Measurements from ENCODE around the gene DDX17. TPM values are rescaled to one million over a fixed set of nuclear protein-coding genes. Genes with fewer than 3 reads are reported as not detected.

The DDX17 gene
- total and polyA plus RNA-seq, 5 donors = 134 to 253 (median 237) TPM

DNA sequence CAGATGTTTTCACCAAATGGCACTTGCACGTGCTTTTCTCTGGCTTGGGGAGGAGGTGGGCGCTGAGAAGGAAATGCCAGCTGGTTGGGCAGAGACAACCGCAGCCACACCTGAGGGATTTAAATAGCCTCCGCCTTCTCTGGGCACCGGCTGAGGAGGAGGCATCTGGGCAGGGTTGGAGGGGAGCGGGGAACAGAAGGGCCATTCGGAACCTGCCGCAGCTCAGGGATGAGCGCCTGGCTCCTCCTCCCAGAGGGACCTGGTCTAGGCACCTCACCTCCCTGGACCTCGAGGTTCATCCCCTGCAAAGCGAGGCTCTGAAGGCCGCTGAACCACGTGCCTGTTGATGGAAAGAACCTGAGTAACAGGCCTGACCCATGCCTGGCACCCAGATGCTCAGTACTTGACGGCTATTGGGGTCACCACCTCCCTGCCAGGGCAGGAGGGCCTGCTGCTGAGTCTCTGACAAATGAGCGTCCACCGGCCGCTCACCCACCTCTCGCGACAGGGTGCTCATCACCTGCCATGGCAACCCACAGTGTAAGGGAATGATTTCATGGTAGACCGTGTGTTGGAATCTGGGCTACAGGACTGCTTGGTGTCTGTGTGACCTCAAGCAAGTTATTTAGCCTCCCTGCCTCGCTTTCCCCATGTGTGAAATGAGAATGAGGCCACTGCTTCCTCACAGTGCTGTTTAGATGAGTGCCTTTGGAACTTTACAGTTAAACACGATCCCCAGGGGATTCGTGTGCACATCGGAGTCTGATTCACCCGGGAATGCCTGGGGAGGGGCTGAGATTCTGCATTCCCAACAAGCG, 40.2 kb downstream of the DDX17 start:
- Histone ChIP-seq H3K27ac (ENCODE audit: low read length) (no peak overlapping the region), H3K4me1 (ENCODE audit: control insufficient read depth, insufficient read depth, low read length) (peaks cover 2% of the 10 kb centered on the region), H3K27me3 (ENCODE audit: control insufficient read depth, insufficient read depth) (no peaks in the 10 kb centered on the region), H3K9me3 (ENCODE audit: control insufficient read depth, low read length) (no peaks in the 10 kb centered on the region), H3K4me3 (ENCODE audit: low read length) (no peak overlapping the region)
- peak in 2 of 3 donors; percentile 35 to 41 for DNase-seq
- no peak for ATAC-seq
- WGBS = 81% methylated on average over 26 of the region's 26 CpGs
- intact Hi-C loops (cut with DNase I) = loop anchor here in 1 of 4 donors (10.0 kb wide), 1 partner anchor 51 kb away; no protein-coding TSS in a partner anchor

DNA sequence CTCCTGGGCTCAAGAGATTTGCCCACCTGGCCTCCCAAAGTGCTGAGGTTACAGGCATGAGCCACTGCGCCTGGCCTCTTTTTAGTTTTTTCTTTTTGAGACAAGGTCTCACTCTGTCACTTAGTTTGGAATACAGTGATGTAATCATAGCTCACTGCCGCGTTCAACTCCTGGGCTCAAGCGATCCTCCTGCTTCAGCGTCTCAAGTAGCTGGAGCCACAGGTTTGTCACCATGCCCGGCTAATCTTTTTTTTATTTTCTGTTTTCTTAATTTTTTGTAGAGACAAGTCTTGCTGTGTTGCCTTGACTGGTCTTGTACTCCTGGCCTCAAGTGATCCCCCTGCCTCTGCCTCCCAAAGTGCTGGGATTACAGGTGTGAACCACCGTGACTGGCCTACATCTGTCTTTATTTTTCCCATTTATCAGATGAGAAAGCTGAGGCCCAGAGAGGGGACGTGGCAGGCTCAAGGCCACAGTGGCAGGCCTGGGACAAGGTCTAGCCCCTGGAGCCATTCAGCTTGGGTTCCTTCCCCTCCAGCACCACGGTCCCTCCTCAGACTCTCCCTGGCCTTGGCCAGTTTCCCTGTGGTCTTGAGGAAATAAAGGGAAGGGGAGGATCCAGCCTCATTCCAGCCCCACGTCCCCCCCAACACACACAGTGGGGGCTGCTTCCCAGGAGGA, 41.0 kb downstream of the DDX17 start:
- ATAC-seq (no peak), DNase-seq (peak in 1 of 3 donors; percentile 7)
- no peak overlapping the region for H3K4me3 ChIP-seq (ENCODE audit: low read length)
- H3K27me3 ChIP-seq (ENCODE audit: control insufficient read depth, insufficient read depth) = no peaks in the 10 kb centered on the region
- H3K9me3 ChIP-seq (ENCODE audit: control insufficient read depth, low read length) = no peaks in the 10 kb centered on the region
- 85% methylated on average over 10 of the region's 10 CpGs for WGBS
- intact Hi-C loops (cut with DNase I) = loop anchor here in 1 of 4 donors (10.0 kb wide), 1 partner anchor 50 kb away; no protein-coding TSS in a partner anchor
- no peak overlapping the region for H3K27ac ChIP-seq (ENCODE audit: low read length)
- peaks cover 2% of the 10 kb centered on the region for H3K4me1 ChIP-seq (ENCODE audit: control insufficient read depth, insufficient read depth, low read length)

DNA sequence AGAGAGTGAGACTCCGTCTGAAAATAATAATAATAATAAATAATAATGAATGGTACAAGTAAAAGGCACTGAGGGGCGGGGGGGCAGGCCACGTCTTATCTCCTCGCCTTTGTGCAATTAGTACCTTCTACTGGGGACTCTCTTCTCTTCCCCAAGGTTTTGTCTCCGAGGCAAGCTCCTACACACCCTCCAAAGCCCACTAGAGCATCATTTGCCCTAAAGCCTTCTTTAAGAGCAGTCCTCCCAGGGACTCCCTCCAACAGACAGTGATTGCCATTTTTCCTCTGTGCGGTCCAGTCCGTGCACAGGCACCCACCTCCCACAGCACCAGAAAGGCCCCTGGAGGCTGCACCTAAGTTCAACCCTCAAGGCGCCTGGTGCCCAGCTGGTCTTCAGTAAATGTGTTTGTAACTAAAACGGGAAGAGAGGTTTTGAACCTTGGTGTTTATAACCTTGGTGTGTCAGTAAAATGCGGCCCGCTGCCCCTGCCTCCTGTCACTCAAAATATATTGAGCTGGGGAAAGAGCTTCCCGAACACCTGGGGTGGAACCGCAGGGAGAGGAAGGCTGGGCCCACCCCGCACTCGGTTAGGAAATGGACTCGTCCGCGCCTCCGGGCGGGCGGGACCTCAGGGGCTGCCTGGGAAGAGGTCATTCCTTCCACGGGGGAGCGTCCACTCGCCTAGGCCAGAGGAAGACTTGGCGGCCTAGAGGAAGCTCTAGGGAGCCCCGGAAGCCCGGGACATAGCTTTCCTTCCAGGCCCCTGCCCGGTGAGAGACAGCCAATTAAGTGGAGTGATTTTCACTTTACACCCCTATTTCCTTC, 42.9 kb downstream of the DDX17 start:
- intact Hi-C loops (cut with DNase I) = loop anchor here in 1 of 4 donors (10.0 kb wide), 1 partner anchor 48 kb away; no protein-coding TSS in a partner anchor
- no peak overlapping the region for H3K4me3 ChIP-seq (ENCODE audit: low read length)
- ATAC-seq (peak; percentile 52 to 61), DNase-seq (peak; percentile 69 to 89 (median 79))
- H3K27ac ChIP-seq (ENCODE audit: low read length) = no peak overlapping the region
- peaks cover 2% of the 10 kb centered on the region for H3K4me1 ChIP-seq (ENCODE audit: control insufficient read depth, insufficient read depth, low read length)
- no peaks in the 10 kb centered on the region for H3K27me3 ChIP-seq (ENCODE audit: control insufficient read depth, insufficient read depth)
- no peaks in the 10 kb centered on the region for H3K9me3 ChIP-seq (ENCODE audit: control insufficient read depth, low read length)
- 34% methylated on average over 28 of the region's 28 CpGs for WGBS

DNA sequence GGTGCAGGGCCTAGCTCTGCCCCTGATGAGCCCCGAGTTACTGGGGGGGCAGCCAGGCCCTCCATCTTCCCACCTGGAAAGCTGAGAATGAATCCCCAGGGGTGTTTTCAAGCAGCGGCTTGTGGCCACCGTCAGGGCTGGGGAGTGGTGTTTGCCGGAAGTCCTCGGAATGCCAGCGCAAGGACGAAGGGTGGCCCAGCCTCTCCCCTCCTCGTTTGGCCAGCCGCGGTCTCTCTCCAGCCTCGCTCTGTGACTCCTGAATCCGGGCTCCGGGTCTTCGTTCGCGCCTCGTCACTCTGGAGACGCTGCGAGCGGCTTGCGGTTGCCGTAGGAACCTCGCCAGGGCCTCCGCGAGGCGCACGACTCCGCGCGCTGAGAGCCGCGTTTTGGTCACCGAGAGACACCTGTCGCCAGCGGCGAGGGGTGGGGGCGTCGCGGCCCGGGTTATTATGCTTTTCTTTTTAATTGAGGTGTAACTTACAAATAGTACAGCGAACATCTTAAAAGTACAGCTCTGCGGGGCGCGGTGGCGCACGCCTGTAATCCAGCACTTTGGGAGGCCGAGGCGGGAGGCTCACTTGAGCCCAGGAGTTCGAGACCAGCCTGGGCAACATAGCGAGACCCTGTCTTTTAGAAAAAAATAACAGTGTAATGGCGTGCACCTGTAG, 44.6 kb downstream of the DDX17 start:
- WGBS = 14% methylated on average over 51 of the region's 51 CpGs
- no peak overlapping the region for H3K4me3 ChIP-seq (ENCODE audit: low read length)
- peak; percentile 86 to 93 (median 93) for DNase-seq
- peaks cover 2% of the 10 kb centered on the region for H3K4me1 ChIP-seq (ENCODE audit: control insufficient read depth, insufficient read depth, low read length)
- peak; percentile 73 to 76 for ATAC-seq
- no peaks in the 10 kb centered on the region for H3K27me3 ChIP-seq (ENCODE audit: control insufficient read depth, insufficient read depth)
- intact Hi-C loops (cut with DNase I) = loop anchor here in 1 of 4 donors (10.0 kb wide), 1 partner anchor 47 kb away; no protein-coding TSS in a partner anchor
- no peaks in the 10 kb centered on the region for H3K9me3 ChIP-seq (ENCODE audit: control insufficient read depth, low read length)
- H3K27ac ChIP-seq (ENCODE audit: low read length) = no peak overlapping the region

DNA sequence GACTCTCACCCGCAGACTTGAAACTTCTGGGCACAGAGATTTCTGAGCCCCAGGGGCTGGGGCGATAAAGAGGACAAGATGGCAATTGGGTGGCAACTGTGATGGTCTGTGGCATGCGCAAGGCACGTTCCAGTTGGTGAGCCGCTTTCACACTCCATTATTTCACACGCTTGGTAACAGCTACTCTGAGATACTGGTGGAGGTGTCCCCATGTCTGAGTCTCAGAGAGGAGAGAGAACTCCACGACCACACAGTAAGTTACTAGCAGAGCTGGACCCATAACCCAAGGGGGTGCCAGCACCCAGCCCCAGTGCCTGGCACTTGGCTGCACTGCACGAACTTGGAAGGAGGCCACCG, 45.1 kb downstream of the DDX17 start:
- WGBS = 40% methylated on average over 9 of the region's 9 CpGs
- peak; percentile 7 to 14 for ATAC-seq
- H3K4me1 ChIP-seq (ENCODE audit: control insufficient read depth, insufficient read depth, low read length) = peaks cover 2% of the 10 kb centered on the region
- no peak for DNase-seq
- H3K4me3 ChIP-seq (ENCODE audit: low read length) = no peak overlapping the region
- H3K27me3 ChIP-seq (ENCODE audit: control insufficient read depth, insufficient read depth) = no peaks in the 10 kb centered on the region
- H3K9me3 ChIP-seq (ENCODE audit: control insufficient read depth, low read length) = no peaks in the 10 kb centered on the region
- intact Hi-C loops (cut with DNase I) = loop anchor here in 1 of 4 donors (10.0 kb wide), 1 partner anchor 46 kb away; no protein-coding TSS in a partner anchor
- no peak overlapping the region for H3K27ac ChIP-seq (ENCODE audit: low read length)

DNA sequence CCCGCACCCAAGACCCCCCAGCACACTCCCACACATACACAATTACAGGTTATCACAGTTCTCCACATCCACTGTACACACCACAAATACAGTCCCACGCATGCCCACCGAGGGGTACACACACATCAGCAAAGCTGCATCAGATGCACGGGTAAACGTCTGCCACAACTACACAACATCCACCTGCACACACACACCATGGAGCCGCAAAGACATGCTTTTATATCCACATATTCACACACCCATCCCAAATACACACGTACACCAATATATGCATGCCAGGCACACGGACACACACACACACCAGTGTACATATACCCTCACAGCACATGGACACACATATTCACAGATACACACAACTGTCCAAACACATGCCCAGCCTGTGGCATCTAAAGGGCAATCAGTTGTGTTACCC, 45.7 kb downstream of the DDX17 start:
- no peak for ATAC-seq
- peak in 1 of 3 donors; percentile 14 for DNase-seq
- WGBS = 46% methylated on average over 8 of the region's 8 CpGs
- H3K27me3 ChIP-seq (ENCODE audit: control insufficient read depth, insufficient read depth) = no peaks in the 10 kb centered on the region
- no peaks in the 10 kb centered on the region for H3K9me3 ChIP-seq (ENCODE audit: control insufficient read depth, low read length)
- H3K4me3 ChIP-seq (ENCODE audit: low read length) = no peak overlapping the region
- H3K4me1 ChIP-seq (ENCODE audit: control insufficient read depth, insufficient read depth, low read length) = peaks cover 2% of the 10 kb centered on the region
- H3K27ac ChIP-seq (ENCODE audit: low read length) = no peak overlapping the region
- intact Hi-C loops (cut with DNase I) = loop anchor here in 1 of 4 donors (10.0 kb wide), 1 partner anchor 46 kb away; no protein-coding TSS in a partner anchor

DNA sequence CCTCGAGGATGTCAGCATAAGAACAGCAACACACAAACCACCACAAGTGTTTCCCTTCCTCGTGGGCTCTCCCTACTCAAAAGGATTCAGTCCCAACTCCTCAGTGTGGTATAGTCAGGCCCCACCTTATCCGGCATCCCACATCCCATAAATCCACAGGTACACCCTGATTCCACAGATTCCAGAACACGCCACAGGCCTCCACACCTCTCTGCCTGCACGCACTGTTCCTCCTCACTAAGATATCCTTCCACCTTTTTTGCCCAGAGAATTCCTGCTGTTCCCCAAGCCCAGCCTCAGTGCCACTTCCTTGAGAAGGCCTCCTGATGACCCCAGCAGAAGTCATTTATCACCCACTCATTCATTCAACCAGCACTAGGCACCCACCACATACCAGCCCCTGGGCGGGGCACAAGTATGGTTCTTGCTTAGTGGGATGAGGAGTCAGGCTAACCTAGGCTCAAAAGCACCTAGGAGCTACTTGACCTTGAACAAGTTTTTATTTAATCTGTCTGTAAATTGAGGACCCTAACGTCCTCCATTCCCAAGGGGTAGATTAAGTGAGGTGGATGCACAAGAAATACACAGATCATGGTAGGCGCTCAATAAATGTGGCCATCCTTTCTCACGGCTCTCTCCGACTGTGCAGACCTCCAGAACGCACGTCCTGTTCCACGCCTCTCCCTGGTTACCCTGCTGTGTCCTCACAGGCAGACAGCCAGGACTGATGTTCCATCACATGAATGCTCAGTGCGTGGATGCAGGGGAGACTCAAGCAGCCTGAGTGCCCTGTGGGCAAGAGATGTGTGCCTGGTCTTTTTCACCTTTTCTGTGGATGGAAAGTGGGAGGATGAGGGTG, 49.0 kb downstream of the DDX17 start:
- H3K9me3 ChIP-seq (ENCODE audit: control insufficient read depth, low read length) = no peaks in the 10 kb centered on the region
- no peaks in the 10 kb centered on the region for H3K27me3 ChIP-seq (ENCODE audit: control insufficient read depth, insufficient read depth)
- intact Hi-C loops (cut with DNase I) = no loop called here
- WGBS = 64% methylated on average over 14 of the region's 14 CpGs
- peak overlapping the region; percentile 68 for H3K27ac ChIP-seq (ENCODE audit: low read length)
- H3K4me3 ChIP-seq (ENCODE audit: low read length) = no peak overlapping the region
- peaks cover 6% of the 10 kb centered on the region for H3K4me1 ChIP-seq (ENCODE audit: control insufficient read depth, insufficient read depth, low read length)
- ATAC-seq (peak; percentile 30 to 42), DNase-seq (peak in 1 of 3 donors; percentile 66)

DNA sequence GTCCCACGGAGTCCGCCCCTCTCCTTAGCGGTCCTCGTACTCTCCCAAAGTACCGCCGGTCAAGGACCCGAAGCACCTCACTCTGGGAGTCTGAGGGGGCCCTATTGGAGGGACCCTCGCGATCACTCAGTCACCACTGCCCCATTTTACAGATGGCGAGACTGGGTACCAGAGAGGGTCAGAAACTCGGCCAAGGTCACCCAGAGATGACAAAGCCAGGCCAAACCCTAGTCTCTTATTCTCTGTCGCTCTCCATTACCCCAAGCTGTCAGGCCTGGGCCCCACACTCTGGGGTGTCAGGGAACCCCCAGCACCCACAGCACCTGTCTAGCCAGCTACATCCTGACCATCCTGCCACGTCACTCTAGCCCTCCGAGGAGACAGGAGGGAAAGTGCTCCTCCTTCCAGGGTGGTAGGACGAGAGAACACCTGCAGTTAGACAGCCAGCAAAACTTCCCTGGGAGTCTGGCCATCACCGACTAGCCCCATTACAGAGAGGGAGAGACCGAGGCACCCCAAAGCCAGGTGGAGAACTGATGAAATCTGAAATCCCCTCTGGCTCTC, 49.8 kb downstream of the DDX17 start:
- Histone ChIP-seq H3K9me3 (ENCODE audit: control insufficient read depth, low read length) (no peaks in the 10 kb centered on the region), H3K27ac (ENCODE audit: low read length) (peak overlapping the region; percentile 43), H3K4me1 (ENCODE audit: control insufficient read depth, insufficient read depth, low read length) (peaks cover 7% of the 10 kb centered on the region), H3K27me3 (ENCODE audit: control insufficient read depth, insufficient read depth) (no peaks in the 10 kb centered on the region), H3K4me3 (ENCODE audit: low read length) (no peak overlapping the region)
- ATAC-seq (no peak), DNase-seq (no peak)
- intact Hi-C loops (cut with DNase I) = no loop called here
- 53% methylated on average over 17 of the region's 17 CpGs for WGBS

DNA sequence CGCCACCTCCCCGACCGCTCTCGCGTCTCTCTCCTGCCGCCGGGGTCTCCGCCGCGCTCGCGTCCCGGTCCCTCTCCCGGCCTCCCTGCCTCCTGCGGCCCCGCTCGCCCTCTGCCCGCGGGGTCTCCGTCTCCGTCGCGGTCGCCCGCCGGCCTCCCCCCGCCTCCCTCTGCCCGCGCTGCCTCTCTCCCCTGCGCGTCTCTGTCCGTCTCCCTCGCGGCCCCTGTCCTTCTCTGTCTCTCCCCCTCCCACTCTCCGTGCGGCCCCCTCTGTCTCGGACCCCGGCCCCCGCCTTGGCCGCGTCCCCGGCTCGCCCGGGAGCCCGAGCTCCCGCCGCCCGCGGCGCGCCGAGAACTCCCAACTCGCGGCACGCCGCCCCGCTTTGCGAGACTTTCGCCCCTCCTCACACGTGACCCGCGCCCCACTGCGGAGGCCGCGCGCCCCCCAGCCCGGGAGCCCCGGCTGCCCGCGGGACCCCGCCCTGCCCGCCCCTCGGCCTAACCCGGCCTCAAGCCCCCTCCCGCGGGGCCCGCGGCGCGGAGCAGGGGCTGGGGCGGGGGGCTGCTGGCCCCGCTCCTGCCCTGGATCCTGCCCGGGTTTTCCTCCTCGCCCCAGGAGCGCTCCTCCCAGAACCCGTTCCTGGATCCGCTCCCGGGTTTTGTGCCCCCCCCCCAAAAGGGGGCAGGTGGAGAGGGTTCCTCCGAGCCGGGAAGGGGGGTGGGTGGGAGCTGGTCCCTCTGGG, 50.4 kb downstream of the DDX17 start:
- Histone ChIP-seq H3K27me3 (ENCODE audit: control insufficient read depth, insufficient read depth) (no peaks in the 10 kb centered on the region), H3K27ac (ENCODE audit: low read length) (peak overlapping the region; percentile 43), H3K4me3 (ENCODE audit: low read length) (peak overlapping the region; percentile 78), H3K4me1 (ENCODE audit: control insufficient read depth, insufficient read depth, low read length) (peaks cover 5% of the 10 kb centered on the region), H3K9me3 (ENCODE audit: control insufficient read depth, low read length) (no peaks in the 10 kb centered on the region)
- DNase-seq (peak in 2 of 3 donors; percentile 49 to 79), ATAC-seq (no peak)
- intact Hi-C loops (cut with DNase I) = no loop called here
- WGBS = under 1% methylated on average over 90 of the region's 90 CpGs

Measured in right cardiac atrium (tissue), 5 donors.